Neural cell (in vitro differentiated cells): Measurements from ENCODE around the gene FAM193B. TPM values are rescaled to one million over a fixed set of nuclear protein-coding genes. Genes with fewer than 3 reads are reported as not detected.

Experiments used
- H2AFZ ChIP-seq: fragments of 200-600, 300-800 bp; sonication (generic), shearing (Covaris generic); 2 replicates; pipeline ENCODE4 v1.6.0; 2014; ENCODE audit warnings: low read depth, mild to moderate bottlenecking, antibody characterized with exemption, low read length, moderate library complexity
- H3F3A ChIP-seq: fragments of 200-600 bp; shearing (Covaris generic); 2 replicates; pipeline ENCODE4 v1.6.1; 2016; ENCODE audit warnings: mild to moderate bottlenecking, moderate library complexity, mixed read lengths, antibody characterized with exemption, low read length; ENCODE audit not compliant: insufficient read depth, poor library complexity, severe bottlenecking
- H3K27ac ChIP-seq: fragments of 200-600, 300-800 bp; sonication (generic), shearing (Covaris generic); 2 replicates; pipeline ENCODE4 v1.5.1; 2014; ENCODE audit warnings: mild to moderate bottlenecking, low read length, moderate library complexity
- H3K27me3 ChIP-seq: fragments of 300-800, 200-600 bp; sonication (generic), shearing (Covaris generic); 2 replicates; pipeline ENCODE4 v1.6.0; 2014; ENCODE audit warnings: mild to moderate bottlenecking, low read depth, low read length, moderate library complexity; ENCODE audit not compliant: insufficient read depth
- H3K36me3 ChIP-seq: fragments of 300-800, 200-600 bp; sonication (generic), shearing (Covaris generic); 2 replicates; pipeline ENCODE4 v1.5.1; 2014; ENCODE audit warnings: mild to moderate bottlenecking, antibody characterized with exemption, low read length, moderate library complexity; ENCODE audit not compliant: insufficient read depth
- H3K4me2 ChIP-seq: fragments of 300-800, 200-600 bp; sonication (generic), shearing (Covaris generic); 2 replicates; pipeline ENCODE4 v1.6.0; 2014; ENCODE audit warnings: mild to moderate bottlenecking, low read length
- H3K4me3 ChIP-seq: fragments of 300-800, 200-600 bp; sonication (generic), shearing (Covaris generic); 2 replicates; pipeline ENCODE4 v1.5.1; 2014; ENCODE audit warnings: mild to moderate bottlenecking, low read length, moderate library complexity
- H3K79me2 ChIP-seq: fragments of 200-600 bp; shearing (Covaris generic); replicated peaks from 2 replicates; pipeline ENCODE4 v1.6.0; 2014; ENCODE audit warnings: mild to moderate bottlenecking, low read length, moderate library complexity; ENCODE audit not compliant: insufficient read depth
- H3K9ac ChIP-seq: fragments of 300-800, 200-600 bp; sonication (generic), shearing (Covaris generic); 2 replicates; pipeline ENCODE4 v1.6.1; 2016; ENCODE audit warnings: mild to moderate bottlenecking, low read length, mixed read lengths
- H3K9me2 ChIP-seq: fragments of 200-600 bp; shearing (Covaris generic); 2 replicates; pipeline ENCODE4 v1.6.1; 2016; ENCODE audit warnings: mild to moderate bottlenecking, low read length, mixed read lengths; ENCODE audit not compliant: insufficient read depth
- H3K9me3 ChIP-seq: fragments of 200-600, 300-800 bp; sonication (generic), shearing (Covaris generic); 2 replicates; pipeline ENCODE4 v1.6.1; 2016; ENCODE audit warnings: mild to moderate bottlenecking, mixed run types, low read length, moderate library complexity, mixed read lengths
- H4K20me1 ChIP-seq: fragments of 200-600 bp; shearing (Covaris generic); 2 replicates; pipeline ENCODE4 v1.6.1; 2016; ENCODE audit warnings: mild to moderate bottlenecking, mixed run types; ENCODE audit not compliant: insufficient read depth
- CTCF ChIP-seq: fragments of 450-650 bp; IDR thresholded peaks from 2 replicates; pipeline ENCODE4 v1.5.1; 2014; ENCODE audit warnings: antibody characterized with exemption, mild to moderate bottlenecking, moderate library complexity; ENCODE audit not compliant: poor library complexity, severe bottlenecking
- EP300 ChIP-seq: fragments of 450-650 bp; conservative IDR thresholded peaks from 2 replicates; pipeline ENCODE4 v1.6.1; 2014; ENCODE audit warnings: antibody characterized with exemption, mild to moderate bottlenecking, moderate library complexity; ENCODE audit not compliant: poor library complexity, severe bottlenecking
- EZH2 ChIP-seq: fragments of 200-600, 300-800 bp; shearing (Covaris generic), sonication (generic); IDR thresholded peaks from 2 replicates; pipeline ENCODE4 v1.6.1; 2014; ENCODE audit warnings: antibody characterized with exemption, low read length, borderline replicate concordance, mild to moderate bottlenecking; ENCODE audit not compliant: insufficient read depth, poor library complexity, severe bottlenecking
- MXI1 ChIP-seq: fragments of 450-650 bp; conservative IDR thresholded peaks from 2 replicates; pipeline ENCODE4 v1.6.1; 2014; ENCODE audit warnings: antibody characterized with exemption, mild to moderate bottlenecking; ENCODE audit not compliant: poor library complexity, severe bottlenecking
- POLR2AphosphoS5 ChIP-seq: IDR thresholded peaks from 2 replicates; pipeline ENCODE4 v1.6.1; 2012
- RAD21 ChIP-seq: fragments of 450-650 bp; conservative IDR thresholded peaks from 2 replicates; pipeline ENCODE4 v1.6.1; 2014; ENCODE audit warnings: antibody characterized with exemption, mild to moderate bottlenecking, moderate library complexity
- REST ChIP-seq: IDR thresholded peaks from 2 replicates; pipeline ENCODE4 v1.6.1; 2012; ENCODE audit warnings: borderline replicate concordance
- SMC3 ChIP-seq: fragments of 450-650 bp; conservative IDR thresholded peaks from 2 replicates; pipeline ENCODE4 v1.6.1; 2014; ENCODE audit warnings: antibody characterized with exemption, mild to moderate bottlenecking, moderate library complexity; ENCODE audit not compliant: poor library complexity
- TAF1 ChIP-seq: IDR thresholded peaks from 2 replicates; pipeline ENCODE4 v1.6.1; 2012; ENCODE audit warnings: low read depth
- polyA plus RNA-seq: library from polyadenylated mRNA; depleted of rRNA; stranded (reverse); fragments of >200 nt; gene quantifications from 2 replicates; pipeline ENCODE4 v1.2.3, GENCODE V29; 2014

The FAM193B gene
- polyA plus RNA-seq, 1 donor from 2014 or later, result 79.2 TPM

GRCh38 chr5:177496070-177496726 lies 58.2 kb downstream of the FAM193B start:
- Histone ChIP-seq H3K4me2 (peak overlapping the region; percentile 96), H4K20me1 (no peaks in the 10 kb centered on the region), H3K36me3 (no peaks in the 10 kb centered on the region), H3K4me3 (peak overlapping the region; percentile 90), H2AFZ (no peak overlapping the region), H3K27ac (peak overlapping the region; percentile 73), H3K79me2 (peaks cover 17% of the 10 kb centered on the region), H3K9ac (peak overlapping the region; percentile 88), H3K27me3 (peaks cover 6% of the 10 kb centered on the region), H3F3A (no peaks in the 10 kb centered on the region), H3K9me2 (no peaks in the 10 kb centered on the region), H3K9me3 (no peaks in the 10 kb centered on the region)
- TF ChIP-seq POLR2AphosphoS5 (no peak), CTCF (peak; percentile 51)

DNA sequence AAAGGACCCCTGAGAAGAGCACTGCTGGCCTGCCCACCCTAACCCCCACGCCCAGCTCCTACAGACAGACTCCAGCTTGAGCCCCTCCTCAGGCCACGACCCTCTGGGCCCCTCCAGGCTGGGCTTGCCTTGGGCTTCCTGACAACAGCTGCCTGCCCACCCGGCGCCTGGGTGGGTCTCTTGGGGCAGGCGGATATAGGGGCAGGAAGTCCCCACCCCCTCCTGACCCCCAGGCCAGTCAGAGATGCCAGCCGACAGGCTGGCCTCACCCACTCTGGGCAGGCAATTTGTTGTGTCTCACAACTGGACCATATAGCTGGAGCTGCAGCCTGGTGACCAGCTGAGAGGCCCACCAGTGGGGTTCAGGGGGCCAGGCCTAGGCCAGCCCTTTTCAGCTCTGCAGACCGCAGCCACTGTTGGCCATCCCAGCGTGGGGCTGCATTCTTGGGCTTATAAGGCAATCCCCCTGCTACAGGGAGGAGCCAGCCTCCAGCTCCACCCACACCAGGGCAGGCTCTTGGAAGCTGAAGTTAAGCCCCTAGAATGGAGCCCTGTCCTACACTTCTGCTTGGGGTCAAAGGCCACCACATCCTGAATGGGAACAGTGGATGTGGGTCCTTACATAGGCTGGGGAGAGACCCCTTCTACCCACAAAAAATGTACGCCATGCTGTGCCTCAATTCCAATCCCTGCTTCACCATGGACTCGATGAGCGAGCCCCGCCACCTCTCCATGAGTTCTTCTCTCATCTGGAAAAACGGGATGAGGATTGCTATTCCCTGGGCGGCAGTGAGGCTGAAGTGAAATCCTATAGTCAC lies 58.9 kb downstream of the FAM193B start:
- Histone ChIP-seq H3K4me3 (peak overlapping the region; percentile 90), H3F3A (no peaks in the 10 kb centered on the region), H3K9me3 (no peaks in the 10 kb centered on the region), H4K20me1 (no peaks in the 10 kb centered on the region), H3K27me3 (peaks cover 6% of the 10 kb centered on the region), H3K9me2 (no peaks in the 10 kb centered on the region), H3K9ac (peak overlapping the region; percentile 88), H3K27ac (peak overlapping the region; percentile 73), H3K4me2 (peak overlapping the region; percentile 96), H3K36me3 (no peaks in the 10 kb centered on the region), H3K79me2 (peaks cover 17% of the 10 kb centered on the region), H2AFZ (no peak overlapping the region)
- no peak for TF ChIP-seq REST
- no peak for TF ChIP-seq SMC3
- no peak for TF ChIP-seq EZH2
- no peak for TF ChIP-seq POLR2AphosphoS5
- no peak for TF ChIP-seq MXI1
- TF ChIP-seq TAF1, result no peak
- TF ChIP-seq CTCF, result no peak
- no peak for TF ChIP-seq RAD21
- TF ChIP-seq EP300, result no peak
